H9 (cell line): ENCODE data around the gene C1QL4. TPM values are rescaled to one million over a fixed set of nuclear protein-coding genes. Genes with fewer than 3 reads are reported as not detected.

Experiments
- DNase-seq: peaks from one replicate; pipeline ENCODE4 v3.0.0-alpha.2; 2017
- H2AFZ ChIP-seq: one replicate; pipeline ENCODE4 v1.6.1; 2013; ENCODE audit warnings: mild to moderate bottlenecking, low read length, control low read depth, moderate library complexity
- H2AK5ac ChIP-seq: 2 replicates; pipeline ENCODE4 v1.6.1; 2013; ENCODE audit warnings: low read length, control low read depth, mixed read lengths; ENCODE audit not compliant: insufficient read length
- H2BK120ac ChIP-seq: one replicate; pipeline ENCODE4 v1.6.1; 2013; ENCODE audit warnings: low read depth, mild to moderate bottlenecking, low read length, control low read depth, inconsistent platforms; ENCODE audit not compliant: poor library complexity, severe bottlenecking
- H2BK12ac ChIP-seq: 2 replicates; pipeline ENCODE4 v1.6.1; 2013; ENCODE audit warnings: low read length, control low read depth, mixed read lengths, low read depth; ENCODE audit not compliant: insufficient read length
- H2BK15ac ChIP-seq: 2 replicates; pipeline ENCODE4 v1.6.1; 2013; ENCODE audit warnings: low read depth, low read length, control low read depth
- H2BK20ac ChIP-seq: one replicate; pipeline ENCODE4 v1.6.1; 2013; ENCODE audit warnings: low read depth, mild to moderate bottlenecking, low read length, control low read depth, inconsistent platforms; ENCODE audit not compliant: poor library complexity, severe bottlenecking
- H2BK5ac ChIP-seq: 2 replicates; pipeline ENCODE4 v1.6.1; 2013; ENCODE audit warnings: low read length, control low read depth, mixed read lengths; ENCODE audit not compliant: insufficient read length
- H3K14ac ChIP-seq: 2 replicates; pipeline ENCODE4 v1.6.1; 2013; ENCODE audit warnings: low read length, control low read depth; ENCODE audit not compliant: insufficient read depth
- H3K18ac ChIP-seq: 2 replicates; pipeline ENCODE4 v1.6.1; 2013; ENCODE audit warnings: low read depth, mild to moderate bottlenecking, mixed read lengths, low read length, control low read depth; ENCODE audit not compliant: insufficient read length
- H3K23ac ChIP-seq: 2 replicates; pipeline ENCODE4 v1.6.1; 2013; ENCODE audit warnings: low read length, control low read depth, mixed read lengths, low read depth; ENCODE audit not compliant: insufficient read length
- H3K23me2 ChIP-seq: 2 replicates; pipeline ENCODE4 v1.6.1; 2013; ENCODE audit warnings: low read depth, mild to moderate bottlenecking, mixed read lengths, low read length, control low read depth; ENCODE audit not compliant: insufficient read length, poor library complexity, severe bottlenecking
- H3K27ac ChIP-seq: 2 replicates; pipeline ENCODE4 v1.5.1; 2013; ENCODE audit warnings: low read length, control low read depth, mixed read lengths, low read depth; ENCODE audit not compliant: insufficient read length
- H3K27me3 ChIP-seq: 2 replicates; pipeline ENCODE4 v1.6.1; 2013; ENCODE audit warnings: low read length, control low read depth, inconsistent platforms; ENCODE audit not compliant: insufficient read depth
- H3K4ac ChIP-seq: 2 replicates; pipeline ENCODE4 v1.6.1; 2013; ENCODE audit warnings: low read depth, mild to moderate bottlenecking, control low read depth, inconsistent platforms, low read length, moderate library complexity
- H3K4me1 ChIP-seq: 2 replicates; pipeline ENCODE4 v1.6.1; 2013; ENCODE audit warnings: low read length, control low read depth, inconsistent platforms; ENCODE audit not compliant: insufficient read depth
- H3K4me2 ChIP-seq: 2 replicates; pipeline ENCODE4 v1.6.1; 2013; ENCODE audit warnings: low read length, control low read depth, mixed read lengths; ENCODE audit not compliant: insufficient read length, insufficient read depth
- H3K56ac ChIP-seq: 2 replicates; pipeline ENCODE4 v1.6.1; 2013; ENCODE audit warnings: low read depth, mild to moderate bottlenecking, mixed read lengths, low read length, control low read depth; ENCODE audit not compliant: insufficient read length
- H3K79me1 ChIP-seq: 2 replicates; pipeline ENCODE4 v1.6.1; 2013; ENCODE audit warnings: low read depth, mild to moderate bottlenecking, moderate library complexity, low read length, control low read depth, inconsistent platforms; ENCODE audit not compliant: insufficient read depth, poor library complexity, severe bottlenecking
- H3K79me2 ChIP-seq: 2 replicates; pipeline ENCODE4 v1.6.1; 2013; ENCODE audit warnings: low read length, control low read depth, inconsistent platforms; ENCODE audit not compliant: insufficient read depth
- H3K9ac ChIP-seq: 2 replicates; pipeline ENCODE4 v1.6.1; 2013; ENCODE audit warnings: low read length, control low read depth, mixed read lengths; ENCODE audit not compliant: insufficient read length; ENCODE audit errors: extremely low read depth
- H3K9me3 ChIP-seq: one replicate; pipeline ENCODE4 v1.6.1; 2013; ENCODE audit warnings: low read depth, low read length, inconsistent platforms; ENCODE audit not compliant: control insufficient read depth
- H3T11ph ChIP-seq: one replicate; pipeline ENCODE4 v1.6.1; 2013; ENCODE audit warnings: mild to moderate bottlenecking, low read length, control low read depth, inconsistent platforms
- H4K20me1 ChIP-seq: one replicate; pipeline ENCODE4 v1.6.1; 2013; ENCODE audit not compliant: control insufficient read depth, insufficient read length, insufficient read depth
- H4K5ac ChIP-seq: 2 replicates; pipeline ENCODE4 v1.6.1; 2013; ENCODE audit warnings: low read depth, mild to moderate bottlenecking, mixed read lengths, low read length, control low read depth; ENCODE audit not compliant: insufficient read length
- H4K8ac ChIP-seq: replicated peaks from 2 replicates; pipeline ENCODE4 v1.6.1; 2013; ENCODE audit warnings: low read length, control low read depth, mixed read lengths, low read depth; ENCODE audit not compliant: insufficient read length
- H4K91ac ChIP-seq: 2 replicates; pipeline ENCODE4 v1.6.1; 2013; ENCODE audit warnings: low read depth, mild to moderate bottlenecking, moderate library complexity, mixed read lengths, low read length, control low read depth; ENCODE audit not compliant: insufficient read length
- H3K27ac Mint-ChIP-seq, 3 experiments: 2 replicates in 2 of 3; 3 replicates in 1 of 3; pipeline ENCODE4 v1.8.0; 2020 to 2021; ENCODE audit warnings: mixed read lengths in 3 of 3, mild to moderate bottlenecking in 1 of 3, moderate library complexity in 1 of 3
- H3K27me3 Mint-ChIP-seq: 2 replicates; pipeline ENCODE4 v1.8.0; 2021; ENCODE audit warnings: low read depth, mild to moderate bottlenecking, moderate library complexity, mixed read lengths
- H3K36me3 Mint-ChIP-seq, 3 experiments: 2 replicates in 2 of 3; 3 replicates in 1 of 3; pipeline ENCODE4 v1.8.0; 2020 to 2021; ENCODE audit warnings: low read depth in 3 of 3, mixed read lengths in 3 of 3; ENCODE audit not compliant: insufficient read depth in 1 of 3
- H3K4me1 Mint-ChIP-seq, 2 experiments: 2 replicates each; pipeline ENCODE4 v1.8.0; 2020; ENCODE audit warnings: mixed read lengths in 2 of 2
- H3K4me3 Mint-ChIP-seq, 2 experiments: 2 replicates in 1 of 2; 3 replicates in 1 of 2; pipeline ENCODE4 v1.8.0; 2020 to 2021; ENCODE audit warnings: mild to moderate bottlenecking in 2 of 2, mixed read lengths in 2 of 2, moderate library complexity in 1 of 2
- H3K9me3 Mint-ChIP-seq, 2 experiments: 2 replicates in 1 of 2; 3 replicates in 1 of 2; pipeline ENCODE4 v1.8.0; 2020; ENCODE audit warnings: mild to moderate bottlenecking in 2 of 2, mixed read lengths in 2 of 2, moderate library complexity in 1 of 2
- CTCF ChIP-seq: fragments of 200-600 bp; sonication (generic); conservative IDR thresholded peaks from 3 replicates; pipeline ENCODE4 v1.8.0; 2021; ENCODE audit warnings: antibody characterized with exemption, mild to moderate bottlenecking
- WGBS: extraction: QIAGEN DNeasy Blood & Tissue Kit; methylation state at CpG from one replicate; pipeline ENCODE4 v1.1.7; 2013; ENCODE audit warnings: missing lambda C conversion rate, low lambda C conversion rate, mixed read lengths; ENCODE audit not compliant: insufficient read length; ENCODE audit errors: extremely low coverage; 5-methylcytosine and 5-hydroxymethylcytosine counted together
- total RNA-seq: library from RNA; stranded (reverse); gene quantifications from 2 replicates; pipeline ENCODE4 v1.2.1, GENCODE V29; 2021

The C1QL4 gene
- total RNA-seq, 1 experiment from 2014 or later, result 1.9 TPM

DNA sequence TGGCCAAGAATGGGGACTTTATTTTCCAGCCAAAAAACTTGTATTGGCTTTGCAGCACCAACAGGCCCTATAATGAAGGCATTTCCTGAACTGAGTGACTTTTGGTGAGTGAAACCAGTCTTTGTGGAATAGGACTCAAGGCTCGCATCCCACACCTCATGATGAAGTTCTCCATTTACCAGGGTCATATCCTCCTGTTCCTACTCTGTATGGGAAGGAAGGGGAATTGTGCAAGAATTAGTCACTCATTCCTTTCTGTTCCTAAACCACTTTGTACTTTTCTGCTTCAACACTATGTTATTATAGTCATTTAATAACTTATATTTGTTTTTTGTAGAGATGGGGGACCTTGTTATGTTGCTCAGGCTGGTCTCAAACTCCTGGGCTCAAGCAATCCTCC lies 28.0 kb upstream of the C1QL4 start:
- H4K5ac ChIP-seq, result no peak overlapping the region
- H3K9me3 Mint-ChIP-seq, result no peaks in the 10 kb centered on the region
- no peak overlapping the region for H3K23ac ChIP-seq
- H3K4ac ChIP-seq, result no peak overlapping the region
- H3K9ac ChIP-seq, result no peak overlapping the region
- H2AK5ac ChIP-seq, result no peak overlapping the region
- H2AFZ ChIP-seq, result no peak overlapping the region
- no CpG with 5 or more reads among the region's 1 CpG for WGBS
- H3K27ac Mint-ChIP-seq, result no peak overlapping the region
- no peak overlapping the region for H2BK5ac ChIP-seq
- H3K79me1 ChIP-seq, result no peaks in the 10 kb centered on the region
- H3K23me2 ChIP-seq, result peaks cover 4% of the 10 kb centered on the region
- no peak overlapping the region for H3K18ac ChIP-seq
- no peak overlapping the region for H2BK12ac ChIP-seq
- no peak overlapping the region for H3K4me3 Mint-ChIP-seq
- no peak overlapping the region for H3K14ac ChIP-seq
- H3K9me3 ChIP-seq, result no peaks in the 10 kb centered on the region
- H3K36me3 Mint-ChIP-seq, result no peaks in the 10 kb centered on the region; a peak in 1 of 7 replicates
- DNase-seq, result no peak
- TF ChIP-seq CTCF, result no peak
- peaks cover 17% of the 10 kb centered on the region for H3K27me3 Mint-ChIP-seq
- H3K27me3 ChIP-seq, result 0 out of 2 replicates have a peak, but pooled peaks cover 2% of the 10 kb centered on the region
- no peak overlapping the region for H3K4me2 ChIP-seq
- H4K8ac ChIP-seq, result no peak overlapping the region
- H3K4me1 Mint-ChIP-seq, result peaks cover 14 to 21% of the 10 kb centered on the region in 2 experiments
- no peaks in the 10 kb centered on the region; the same call in 1 of the 2 replicates for H3K4me1 ChIP-seq
- H2BK120ac ChIP-seq, result no peak overlapping the region
- H4K20me1 ChIP-seq, result no peaks in the 10 kb centered on the region
- H2BK15ac ChIP-seq, result no peak overlapping the region
- H4K91ac ChIP-seq, result no peak overlapping the region
- no peak overlapping the region for H3K56ac ChIP-seq
- no peak overlapping the region for H3K27ac ChIP-seq
- peaks cover 3% of the 10 kb centered on the region; the same call in 1 of the 2 replicates for H3K79me2 ChIP-seq
- no peak overlapping the region for H3T11ph ChIP-seq
- no peak overlapping the region for H2BK20ac ChIP-seq
